EL (cell line): ENCODE results near the gene LARGE1.
A peak's percentile ranks its signal among the peaks of the same experiment; 100 is the strongest.
"Not testable (repeated sequence)": the region's sequence is repeated elsewhere in the genome, so short reads cannot be mapped to it uniquely, and the experiment has no call there.

Experiments
- DNase-seq: peaks from one replicate; pipeline ENCODE4 v3.0.0-alpha.2; 2016

The LARGE1 gene

DNA sequence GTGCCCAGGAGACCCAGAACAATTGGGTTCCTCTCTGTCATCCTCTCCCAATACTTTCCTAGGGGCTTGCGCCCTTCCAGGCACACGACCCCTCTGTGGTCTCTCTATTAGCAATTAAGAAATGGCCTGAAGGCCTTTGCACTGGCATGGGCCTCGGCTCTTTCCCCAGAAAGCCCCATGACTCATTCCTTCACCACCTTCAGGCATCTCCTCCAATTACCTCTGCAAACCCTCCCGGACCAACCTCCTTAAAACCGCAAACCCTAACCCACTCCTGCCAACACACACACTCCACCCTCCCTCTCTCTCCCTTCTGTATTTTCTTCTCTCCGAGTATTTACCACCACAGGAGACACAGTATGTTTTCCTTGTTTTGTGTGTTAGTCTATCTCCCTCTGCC is 36.7 kb downstream of the LARGE1 start:
- no peak for DNase-seq

DNA sequence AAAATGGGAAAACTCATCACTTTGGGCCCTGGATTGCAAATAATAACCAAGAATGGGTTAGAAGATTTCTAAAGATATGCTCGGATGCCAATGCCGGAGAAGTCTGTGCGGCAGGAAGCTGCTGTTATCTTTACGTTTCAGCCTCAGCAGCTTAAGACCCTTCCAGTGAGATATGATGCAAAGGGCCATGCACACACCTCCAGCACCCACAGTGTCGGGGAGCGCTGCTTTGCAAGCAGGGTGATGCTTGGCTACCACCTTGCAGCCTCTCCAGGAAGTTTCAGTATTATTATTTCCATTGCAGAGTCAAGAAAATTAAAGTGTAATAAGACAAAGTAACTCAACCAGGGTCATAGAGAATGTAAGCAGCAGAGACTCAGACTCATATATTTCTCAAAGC is 37.3 kb downstream of the LARGE1 start:
- DNase-seq: no peak

DNA sequence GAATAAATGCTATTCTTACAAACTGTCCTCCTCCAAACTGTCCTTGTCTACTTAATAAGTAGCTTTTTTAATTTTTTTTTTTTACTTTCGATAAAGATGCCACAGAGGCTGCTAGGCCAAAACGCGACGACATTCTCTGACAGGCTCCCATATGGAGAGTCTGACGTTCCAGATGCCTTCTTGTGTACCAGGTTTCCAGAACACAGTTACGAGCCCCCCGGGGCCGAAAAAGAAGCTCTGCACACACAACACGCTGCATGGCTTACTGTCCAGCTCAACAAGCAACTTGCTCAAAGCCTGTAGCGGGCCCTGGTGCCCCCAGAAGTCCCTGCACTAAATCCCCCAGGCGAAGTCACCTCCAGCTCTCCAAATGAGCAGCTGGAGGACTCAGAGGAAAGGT is 39.3 kb downstream of the LARGE1 start:
- DNase-seq: no peak

DNA sequence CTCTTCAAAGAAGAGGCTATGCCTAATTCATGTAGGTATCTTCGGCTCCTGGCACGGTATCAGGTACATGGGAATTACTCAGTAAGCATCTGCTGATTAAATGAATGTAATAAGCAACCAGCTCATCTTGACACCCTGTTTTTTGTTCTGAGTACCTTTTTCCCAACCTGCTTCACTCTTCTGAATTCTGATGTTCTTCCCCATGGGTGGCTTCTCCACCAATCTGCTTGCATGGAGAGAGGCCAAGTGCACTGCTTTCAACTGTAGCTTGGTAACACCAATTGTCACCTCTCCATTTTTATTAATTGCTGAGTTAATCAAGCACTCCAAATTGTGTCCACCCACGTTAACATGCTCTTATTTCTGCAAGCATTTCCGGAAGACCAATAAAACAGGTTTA is 40.5 kb downstream of the LARGE1 start:
- DNase-seq: no peak

DNA sequence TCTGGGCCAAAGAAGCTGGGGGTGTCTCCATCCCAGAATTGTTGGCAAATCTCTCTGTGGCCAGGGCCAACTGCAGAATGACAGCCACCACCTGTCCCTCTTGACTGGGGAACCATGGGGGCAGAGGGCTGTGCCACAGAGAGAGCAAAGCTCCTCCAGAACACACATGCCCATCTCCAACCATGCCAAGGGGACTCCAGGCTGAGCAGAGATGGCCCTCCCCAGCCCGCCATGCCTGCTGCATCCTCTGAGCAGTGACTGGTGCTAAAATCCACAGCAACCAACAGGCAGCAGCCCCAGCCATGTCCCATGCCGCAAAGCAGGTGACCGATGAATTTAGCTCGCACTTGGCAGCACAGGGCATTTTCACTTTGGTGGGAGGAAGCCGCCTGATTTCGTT is 45.0 kb downstream of the LARGE1 start:
- DNase-seq: no peak

DNA sequence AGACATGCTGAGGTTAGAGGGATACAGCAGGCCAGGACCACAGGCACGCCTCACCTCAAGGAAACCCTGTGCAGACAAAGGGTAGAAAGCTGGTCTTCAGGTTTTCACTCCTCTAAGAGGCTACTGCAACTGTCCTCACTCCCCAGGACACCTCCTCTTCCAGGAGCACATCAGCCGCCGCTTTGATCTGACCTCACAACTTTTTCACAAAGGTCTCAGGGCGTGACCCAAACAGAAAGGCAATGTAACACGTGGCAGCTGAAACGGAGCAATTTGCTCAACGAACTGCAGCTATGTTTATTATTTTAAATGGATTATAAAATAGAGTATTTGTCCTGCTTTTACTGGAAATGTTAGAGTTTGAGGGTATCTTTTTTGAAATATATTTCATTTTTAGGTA is 46.1 kb downstream of the LARGE1 start:
- DNase-seq: no peak

DNA sequence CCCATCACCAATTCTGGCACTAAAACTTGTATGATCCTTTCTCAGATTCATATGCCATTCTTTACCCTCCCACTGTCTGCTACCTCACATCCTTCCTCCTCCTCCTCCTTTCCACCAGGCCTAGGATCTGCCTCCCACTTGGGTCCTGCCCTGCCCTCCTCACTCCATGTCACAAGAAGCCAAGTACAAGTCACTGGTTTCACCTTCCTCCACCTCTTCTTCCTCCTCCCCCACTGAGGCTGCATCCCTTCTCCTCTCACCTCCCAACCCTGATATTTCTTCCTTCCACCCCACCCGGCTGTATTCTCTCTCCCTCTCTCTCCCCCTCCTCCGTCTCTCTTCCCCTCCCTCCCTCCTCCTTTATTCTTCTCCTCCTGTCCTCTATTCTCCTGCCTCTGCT is 46.6 kb downstream of the LARGE1 start:
- no peak for DNase-seq

DNA sequence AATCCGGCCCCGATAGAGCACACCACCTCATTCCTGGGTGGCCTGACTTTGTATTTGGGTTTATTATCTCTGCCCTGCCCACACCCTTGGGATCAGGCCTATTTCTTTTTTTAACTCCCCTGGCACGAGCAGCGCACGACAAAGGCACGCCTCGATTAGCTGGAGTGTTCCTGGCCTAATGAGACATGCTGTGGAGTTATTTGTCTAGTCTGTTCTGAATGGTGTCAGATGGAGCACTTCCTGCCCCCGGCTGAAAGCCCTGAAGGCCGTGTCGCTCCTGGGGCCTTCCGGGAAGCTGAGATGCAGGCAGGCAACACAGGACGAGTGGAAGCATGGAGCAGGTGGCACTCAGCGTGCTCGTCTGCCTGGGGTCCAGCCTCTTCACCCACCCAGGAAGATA is 47.1 kb downstream of the LARGE1 start:
- no peak for DNase-seq

DNA sequence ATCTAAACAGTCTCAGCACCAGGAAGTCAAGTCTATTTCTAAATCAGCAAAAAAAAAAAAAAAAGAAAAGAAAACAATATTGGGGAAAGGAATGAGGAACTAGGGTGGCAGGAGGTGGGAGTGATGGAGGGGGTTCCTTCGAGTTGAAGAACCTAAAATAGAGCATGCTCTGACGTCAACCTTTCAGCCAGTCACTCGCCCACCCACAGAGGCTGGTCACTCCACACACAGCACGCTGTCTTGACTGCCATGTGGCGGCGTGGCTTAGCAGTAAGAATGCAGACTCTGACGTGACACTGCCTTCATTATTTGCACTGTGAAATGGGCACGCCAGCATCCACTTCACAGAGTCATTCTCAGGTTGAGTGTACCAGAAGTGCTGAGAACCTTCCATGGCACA is 48.3 kb downstream of the LARGE1 start:
- no peak for DNase-seq

DNA sequence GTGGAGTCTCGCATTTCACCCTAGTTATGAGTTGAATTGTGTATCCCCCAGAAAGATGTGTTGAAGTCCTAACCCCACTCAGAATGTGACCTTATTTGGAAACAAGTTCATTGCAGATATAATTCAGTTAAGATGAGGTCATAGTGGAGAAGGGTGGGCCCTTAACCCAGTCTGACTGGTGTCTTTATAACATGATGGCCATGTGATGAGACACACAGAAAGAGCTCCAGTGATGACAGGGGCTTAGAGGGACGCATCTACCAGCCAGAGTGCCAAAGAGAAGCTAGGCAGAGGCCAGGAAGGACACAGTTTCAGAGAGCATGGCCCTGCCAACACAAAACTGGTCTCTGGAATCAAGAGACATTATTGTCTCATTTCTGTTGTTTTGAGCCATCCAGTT is 50.3 kb downstream of the LARGE1 start:
- no peak for DNase-seq

DNA sequence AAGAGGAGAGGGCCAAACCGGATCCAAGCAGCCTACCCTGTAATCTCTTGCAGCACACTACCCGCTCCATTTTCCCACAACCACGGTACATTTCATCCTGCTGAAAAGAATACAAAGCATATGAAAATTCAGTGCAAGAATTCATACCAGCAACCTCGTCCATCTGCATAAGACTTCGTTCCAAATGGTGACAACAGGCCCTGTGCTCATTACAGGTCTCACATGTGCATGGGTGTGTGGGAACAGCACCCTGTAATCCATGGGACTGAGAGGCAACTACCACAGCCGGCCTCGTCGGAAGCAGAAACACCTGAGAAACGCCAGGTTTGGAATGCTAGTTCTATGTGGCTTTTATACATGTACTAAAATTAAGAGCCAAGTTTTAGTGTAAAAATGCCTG is 52.3 kb downstream of the LARGE1 start:
- no peak for DNase-seq

DNA sequence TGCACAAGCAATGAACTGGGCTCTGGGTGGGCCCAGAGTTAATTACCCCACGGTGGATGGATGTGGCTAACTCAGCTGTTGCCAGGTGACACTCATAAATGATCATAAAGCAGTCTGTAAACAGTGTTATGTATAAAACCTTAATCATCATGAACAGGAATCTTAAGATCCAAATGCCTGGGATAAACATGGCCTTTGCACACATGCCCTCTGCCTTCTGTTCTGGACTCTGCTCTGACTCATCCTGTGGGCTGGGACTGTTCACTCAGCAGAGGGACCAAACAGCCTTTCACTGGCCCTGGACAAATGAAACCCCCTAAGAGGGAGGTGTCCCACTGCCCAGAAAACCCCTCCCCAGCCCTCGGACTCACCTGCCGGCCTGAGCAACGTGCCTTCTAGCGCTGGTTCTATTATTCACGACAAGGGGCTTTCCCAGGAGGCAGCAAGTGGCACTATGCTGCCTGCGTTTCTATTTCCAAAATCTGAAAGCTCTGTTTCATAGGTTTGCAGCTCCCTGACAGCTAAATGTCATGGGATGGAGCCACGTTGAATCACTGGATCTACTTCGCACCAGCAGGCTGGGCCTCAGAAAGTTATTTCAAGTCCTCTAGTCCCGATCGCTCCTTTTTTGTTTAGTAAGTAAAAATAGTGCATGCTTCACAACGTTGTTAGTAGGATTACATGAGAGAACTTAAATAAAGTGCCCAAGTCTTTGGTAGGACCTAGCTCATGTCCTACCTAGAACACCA is 53.0 kb downstream of the LARGE1 start:
- DNase-seq: no peak

DNA sequence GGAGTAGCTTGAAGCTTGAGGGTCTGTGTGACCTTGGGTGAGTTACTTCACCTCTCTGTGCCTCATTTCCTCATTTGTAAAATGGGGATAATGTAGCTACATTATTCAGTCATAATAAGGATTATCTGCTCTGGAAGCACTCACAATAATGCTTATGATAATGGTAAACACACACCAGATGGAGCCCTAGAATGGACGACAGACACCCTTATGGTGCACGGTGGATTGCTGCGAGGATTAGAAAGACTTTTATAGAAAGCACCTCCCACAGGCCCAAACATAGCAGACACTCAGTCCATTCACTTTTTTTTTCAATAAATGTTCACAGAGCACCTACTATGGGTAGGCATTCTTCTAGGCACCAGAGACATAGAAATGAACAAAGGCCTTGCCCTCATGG is 53.8 kb downstream of the LARGE1 start:
- no peak for DNase-seq

DNA sequence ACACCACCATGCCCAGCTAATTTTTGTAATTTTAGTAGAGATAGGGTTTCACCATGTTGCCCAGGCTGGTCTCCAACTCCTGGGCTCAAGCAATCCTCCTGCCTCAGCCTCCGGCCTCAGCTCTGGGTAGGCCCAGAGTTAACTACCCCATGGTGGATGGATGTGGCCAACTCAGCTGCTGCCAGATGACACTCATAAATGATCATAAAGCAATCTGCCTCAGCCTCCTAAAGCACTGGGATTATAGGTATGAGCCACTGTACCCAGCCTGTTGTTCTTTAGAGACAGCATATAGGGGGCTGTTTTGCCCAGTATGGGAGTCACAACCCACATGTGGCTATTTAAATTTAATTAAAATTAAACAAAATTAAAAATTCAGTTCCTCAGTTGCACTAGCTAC is 54.3 kb downstream of the LARGE1 start:
- DNase-seq: no peak

DNA sequence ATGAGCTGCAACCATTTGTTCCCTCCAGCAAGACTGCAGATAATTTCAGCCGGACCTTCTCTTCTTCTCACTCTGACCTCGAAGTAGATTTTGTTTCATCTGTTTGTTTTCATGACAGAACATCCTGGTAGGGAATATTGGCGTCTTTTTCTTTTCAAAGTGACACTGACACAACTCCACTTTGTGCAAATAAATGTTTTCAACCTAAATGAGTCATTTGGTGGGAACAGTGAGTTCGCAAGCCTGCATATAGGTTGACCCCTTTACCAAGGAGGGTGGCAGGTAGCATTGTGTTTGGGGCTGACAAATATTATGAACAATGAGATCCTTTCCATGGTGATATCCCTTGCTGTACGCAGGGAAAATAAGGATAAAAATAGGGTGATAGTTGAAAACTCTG is 55.0 kb downstream of the LARGE1 start:
- no peak for DNase-seq

DNA sequence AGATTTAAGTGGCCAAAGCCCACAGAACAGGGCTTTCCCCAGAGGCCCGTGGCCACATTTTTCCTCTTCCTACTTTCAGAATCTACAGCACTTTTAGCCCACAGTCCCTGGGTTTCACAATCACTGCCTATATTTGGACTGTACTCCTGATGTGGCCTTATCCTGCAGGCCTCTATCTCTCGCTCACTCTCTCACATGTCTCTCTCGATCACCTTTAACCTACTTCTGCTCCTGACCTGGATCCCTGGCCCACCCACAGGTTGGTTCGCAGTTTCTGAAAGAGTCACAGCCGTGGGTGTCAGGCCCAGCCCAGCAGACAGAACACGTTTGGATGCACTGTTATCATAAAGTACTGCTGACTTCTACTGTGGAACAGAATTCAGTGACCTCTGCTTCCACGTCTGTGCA is 55.5 kb downstream of the LARGE1 start:
- no peak for DNase-seq

DNA sequence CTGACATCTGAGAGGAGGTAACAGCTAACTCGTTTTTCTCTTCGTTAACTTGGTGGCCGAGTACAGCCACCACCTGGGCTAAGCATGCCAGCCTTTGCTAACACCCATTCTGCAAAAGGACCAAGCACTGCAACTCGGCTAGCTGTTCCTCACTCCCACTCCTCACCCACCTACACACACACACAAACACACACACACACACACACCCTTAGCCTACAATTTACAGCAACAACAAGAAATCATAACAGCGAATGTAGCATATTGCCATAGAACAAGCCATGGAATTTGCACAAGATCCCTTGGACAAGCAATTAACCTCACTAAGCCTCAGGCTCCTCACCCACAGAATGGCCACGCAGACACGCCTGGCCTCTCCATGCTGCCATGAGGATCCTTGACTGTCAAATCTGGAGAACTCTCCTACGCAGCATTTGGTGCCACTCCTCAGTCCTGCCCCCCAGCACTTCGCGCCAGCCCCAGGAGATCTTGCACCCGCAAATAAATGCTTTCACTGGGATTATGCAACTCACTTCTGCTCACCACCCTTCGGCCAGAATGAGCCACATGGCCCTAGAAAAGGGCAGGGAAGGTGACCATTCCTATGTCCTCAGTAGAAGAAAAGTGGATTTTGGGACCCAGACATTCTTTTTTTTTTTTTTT is 58.9 kb downstream of the LARGE1 start:
- no peak for DNase-seq

DNA sequence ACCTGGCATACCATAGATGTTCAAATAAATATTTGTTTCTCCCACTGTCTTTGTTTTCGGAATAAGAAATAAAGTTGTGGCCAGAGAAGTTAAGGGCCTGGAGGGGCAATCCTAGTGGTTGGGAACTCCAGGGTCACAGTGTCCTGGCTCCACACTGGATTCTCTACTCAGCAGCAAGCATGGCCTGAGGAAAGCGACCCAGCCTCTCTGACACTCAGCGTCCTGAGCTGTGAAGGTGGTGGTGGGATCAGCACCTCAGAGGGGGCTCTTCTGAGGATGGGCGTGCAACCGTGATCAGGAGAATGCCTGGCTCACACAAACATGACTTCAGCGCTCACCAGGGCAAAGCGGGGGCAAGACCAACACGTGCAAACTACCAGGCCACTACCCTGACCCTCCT is 59.9 kb downstream of the LARGE1 start:
- no peak for DNase-seq

DNA sequence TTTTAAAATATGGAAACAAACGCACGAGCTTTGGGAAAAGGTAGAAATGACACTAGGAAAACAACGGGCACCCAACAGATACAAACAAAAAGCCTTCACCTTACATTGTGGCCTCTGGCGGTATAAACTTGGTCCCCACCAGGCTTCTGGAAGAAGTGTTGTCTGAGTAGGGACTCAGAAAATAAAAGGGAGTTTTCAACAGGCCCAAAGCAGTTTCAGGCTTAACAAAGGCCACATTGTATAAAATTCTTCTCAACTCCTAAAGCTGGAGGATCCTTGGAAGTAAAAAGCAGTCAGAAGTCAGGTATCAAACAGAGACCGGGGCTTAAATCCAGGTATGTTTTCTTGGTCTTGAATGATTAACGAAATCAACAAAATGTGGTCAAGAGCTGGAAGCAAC is 61.0 kb downstream of the LARGE1 start:
- no peak for DNase-seq

DNA sequence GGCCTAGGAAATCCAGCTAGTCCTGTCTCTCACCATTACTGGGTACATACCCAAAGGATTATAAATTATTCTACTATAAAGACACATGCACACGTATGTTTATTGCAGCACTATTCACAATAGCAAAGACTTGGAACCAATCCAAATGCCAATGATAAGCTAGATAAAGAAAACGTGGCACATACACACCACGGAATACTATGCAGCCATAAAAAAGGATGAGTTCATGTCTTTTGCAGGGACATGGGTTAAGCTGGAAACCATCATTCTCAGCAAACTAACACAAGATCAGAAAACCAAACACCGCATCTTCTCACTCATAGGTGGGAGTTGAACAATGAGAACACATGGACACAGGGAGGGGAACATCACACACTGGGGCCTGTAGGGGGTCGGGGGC is 61.6 kb downstream of the LARGE1 start:
- not testable (repeated sequence) for DNase-seq

DNA sequence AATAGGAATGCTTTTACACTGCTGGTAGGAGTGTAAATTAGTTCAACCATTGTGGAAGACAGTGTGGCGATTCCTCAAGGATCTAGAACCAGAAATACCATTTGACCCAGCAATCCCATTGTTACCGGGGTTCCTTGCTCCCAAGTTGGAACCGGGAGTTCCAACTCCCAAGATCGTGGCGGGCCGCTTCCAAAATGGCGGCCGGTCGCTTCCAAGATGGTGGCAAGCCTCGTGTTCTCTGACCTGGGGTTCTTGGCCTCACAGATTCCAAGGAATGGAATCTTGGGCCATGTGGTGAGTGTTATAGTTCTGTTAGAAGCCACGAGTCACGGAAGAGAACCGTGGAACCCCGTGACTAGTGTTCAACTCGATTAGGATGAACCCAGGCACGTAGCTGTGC is 62.5 kb downstream of the LARGE1 start:
- DNase-seq: not testable (repeated sequence)

DNA sequence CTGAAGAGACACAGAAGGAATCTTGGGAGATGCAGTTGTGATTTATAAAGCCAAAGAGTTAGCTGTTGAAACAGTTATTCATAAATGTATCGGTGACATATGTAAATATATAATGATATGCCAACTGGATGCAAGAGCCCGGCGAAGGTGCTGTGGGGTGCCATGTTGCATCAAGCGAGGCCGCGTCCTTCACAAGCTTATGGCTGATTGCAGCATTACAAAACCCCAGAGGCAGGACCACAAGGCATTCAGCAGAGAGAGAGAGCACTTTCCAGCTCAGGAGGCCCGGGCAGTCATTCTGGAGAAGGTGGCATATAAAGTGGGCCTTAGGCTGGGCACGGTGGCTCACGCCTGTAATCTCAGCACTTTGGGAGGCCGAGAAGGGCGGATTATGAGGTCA is 65.6 kb downstream of the LARGE1 start:
- no peak for DNase-seq

DNA sequence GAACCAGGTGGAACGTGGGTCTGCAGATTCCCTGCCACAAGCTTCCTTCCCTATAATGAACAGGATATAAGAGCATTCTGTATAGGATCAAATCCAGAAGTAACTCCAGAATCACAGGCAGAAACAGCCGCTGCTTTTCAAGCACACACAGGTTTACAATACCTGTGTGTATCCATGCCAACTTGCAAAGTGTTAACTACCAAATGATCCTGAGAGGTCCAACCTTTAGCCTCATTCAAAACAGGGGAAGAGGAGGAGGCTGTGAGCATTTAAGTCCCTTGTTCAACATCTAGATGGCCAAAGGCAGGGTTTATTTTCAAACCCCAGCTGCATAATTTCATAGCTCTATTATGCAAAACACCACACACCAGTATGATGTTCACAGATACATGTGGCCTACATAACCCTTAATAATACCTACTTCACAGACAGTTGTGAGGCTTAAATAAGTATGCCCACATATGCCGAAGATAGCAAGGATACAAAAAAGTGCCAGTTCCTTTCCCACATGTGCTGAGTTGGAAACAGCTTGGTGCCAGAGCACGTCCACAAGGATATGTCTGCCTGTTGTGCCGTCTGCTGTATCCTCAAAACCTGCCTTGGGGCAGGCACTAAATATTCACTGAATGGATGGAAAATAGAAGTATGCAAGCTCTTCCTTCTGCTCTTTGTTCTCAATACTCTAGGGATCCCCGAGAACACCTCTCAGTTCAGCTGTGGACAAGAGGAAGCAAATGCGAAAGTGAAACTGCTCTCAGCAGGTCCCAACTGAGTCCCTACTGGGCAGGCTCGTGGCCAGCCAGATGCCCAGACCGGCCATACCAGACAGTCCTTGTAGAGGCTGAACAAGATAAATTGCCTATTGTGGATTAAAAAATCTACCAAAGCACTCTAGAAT is 66.8 kb downstream of the LARGE1 start:
- peak; percentile 47 for DNase-seq

DNA sequence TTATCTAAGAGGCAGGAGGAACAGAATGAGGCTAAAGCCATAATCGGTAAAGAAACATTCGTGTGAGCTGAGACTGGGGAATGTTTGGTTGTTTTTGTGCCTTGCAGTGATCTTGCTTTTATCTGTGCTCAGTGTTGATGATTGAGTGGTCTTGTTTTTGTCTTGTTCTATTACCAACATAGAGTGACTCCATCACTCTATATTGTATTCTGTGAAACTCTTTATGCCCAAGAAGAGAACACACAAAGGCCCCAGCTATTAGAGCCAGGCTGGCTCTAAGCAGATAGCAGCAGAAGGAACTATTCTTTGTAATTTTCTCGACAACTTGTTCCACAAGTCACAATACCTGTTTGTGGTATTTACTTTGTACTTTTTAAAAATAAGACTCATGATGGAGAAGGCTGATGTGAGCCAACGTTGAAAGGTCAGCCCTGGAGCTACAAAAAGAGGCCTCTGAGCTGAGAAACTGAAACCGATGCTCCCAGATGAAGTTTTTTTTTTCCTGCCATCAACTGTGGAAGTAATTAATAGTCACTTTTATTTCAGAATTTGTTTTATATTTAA is 68.4 kb downstream of the LARGE1 start:
- no peak for DNase-seq
